GM12878 (cell line): ENCODE measurements around the gene PIGN. TPM values are rescaled to one million over a fixed set of nuclear protein-coding genes. Genes with fewer than 3 reads are reported as not detected.

Experiments
- ATAC-seq: fragments of 200-7000 bp; cut with Tn5 transposase; 3 replicates; pipeline ENCODE4 v1.9.1; 2020; ENCODE audit warnings: mild to moderate bottlenecking, moderate library complexity
- BruUV-seq: library from RNA; stranded (reverse); fragments of 400-500 nt; replicated peaks from 2 replicates; lab custom pipeline; 2021; lab: Mats Ljungman, UMichigan
- CTCF ChIA-PET: fragments of 300-600 bp; sonication (Branson Sonifier 250); formaldehyde crosslinking; extraction: SDS; loops from one replicate; lab custom pipeline; 2021; ENCODE audit warnings: inconsistent platforms; lab: Yijun Ruan, JAX
- POLR2A ChIA-PET: fragments of 350-600 bp; formaldehyde crosslinking; extraction: SDS; loops from one replicate; lab custom pipeline; 2021; ENCODE audit warnings: inconsistent platforms; lab: Charles Lee
- RAD21 ChIA-PET: fragments of 300-600 bp; sonication (Branson Sonifier 250); formaldehyde crosslinking; loops from one replicate; lab custom pipeline; 2023; ENCODE audit warnings: antibody characterized with exemption; ENCODE audit not compliant: unreplicated experiment; lab: Charles Lee
- SMC1A ChIA-PET: fragments of 300-600 bp; sonication (Branson Sonifier 250); formaldehyde crosslinking; loops from one replicate; lab custom pipeline; 2023; ENCODE audit not compliant: unreplicated experiment, uncharacterized antibody; lab: Charles Lee
- DNase-seq: peaks from one replicate; pipeline ENCODE4 v3.0.0-alpha.2; 2011; ENCODE audit warnings: low read depth, low spot score
- FAIRE-seq: peaks from 3 replicates; lab custom pipeline; 2011; peaks lifted over from hg19 to GRCh38; lab: Jason Lieb, UNC
- H2AFZ ChIP-seq: 2 replicates; pipeline ENCODE4 v1.6.0; 2011; ENCODE audit warnings: low read depth, low read length, control low read depth; ENCODE audit not compliant: control insufficient read depth
- H3K27ac ChIP-seq: 2 replicates; pipeline ENCODE4 v1.5.1; 2011; ENCODE audit warnings: control low read depth; ENCODE audit not compliant: control insufficient read depth, insufficient read depth
- H3K27me3 ChIP-seq, 2 experiments: replicated peaks in 1 of 2; 2 replicates each; pipeline versions ENCODE4 v1.6.0 to v1.6.1; 2011; ENCODE audit warnings: low read length in 1 of 2; ENCODE audit not compliant: control insufficient read depth in 2 of 2, insufficient read depth in 2 of 2
- H3K36me3 ChIP-seq, 2 experiments: 2 replicates each; pipeline ENCODE4 v1.5.1; 2011; ENCODE audit warnings: low read length in 1 of 2; ENCODE audit not compliant: control insufficient read depth in 2 of 2, insufficient read depth in 2 of 2
- H3K4me1 ChIP-seq: 2 replicates; pipeline ENCODE4 v1.6.1; 2011; ENCODE audit warnings: mild to moderate bottlenecking, low read length, moderate library complexity, mixed read lengths; ENCODE audit not compliant: control insufficient read depth, insufficient read depth
- H3K4me2 ChIP-seq: 2 replicates; pipeline ENCODE4 v1.6.0; 2011; ENCODE audit warnings: control low read depth; ENCODE audit not compliant: control insufficient read depth, insufficient read depth
- H3K4me3 ChIP-seq: fragments of 200-600 bp; sonication (generic); 2 replicates; pipeline ENCODE4 v1.5.1; 2016
- H3K79me2 ChIP-seq: 2 replicates; pipeline ENCODE4 v1.6.0; 2011; ENCODE audit warnings: low read length; ENCODE audit not compliant: control insufficient read depth, insufficient read depth
- H3K9ac ChIP-seq: 2 replicates; pipeline ENCODE4 v1.8.0; 2011; ENCODE audit warnings: low read length, control low read depth, mixed read lengths; ENCODE audit not compliant: control insufficient read depth, insufficient read depth
- H3K9me3 ChIP-seq: replicated peaks from 3 replicates; pipeline ENCODE4 v1.5.1; 2011; ENCODE audit warnings: mild to moderate bottlenecking, low read length; ENCODE audit not compliant: control insufficient read depth, insufficient read depth
- H4K20me1 ChIP-seq: 2 replicates; pipeline ENCODE4 v1.6.0; 2011; ENCODE audit not compliant: control insufficient read depth, insufficient read depth
- FOXK2 ChIP-seq: fragments of 450-650 bp; IDR thresholded peaks from 2 replicates; pipeline ENCODE4 v1.6.1; 2017; ENCODE audit warnings: mild to moderate bottlenecking, moderate library complexity
- HDGF ChIP-seq: fragments of 450-650 bp; IDR thresholded peaks from 2 replicates; pipeline ENCODE4 v1.6.1; 2016; ENCODE audit warnings: antibody characterized with exemption
- NFIC ChIP-seq: IDR thresholded peaks from 2 replicates; pipeline ENCODE4 v1.6.1; 2012; ENCODE audit warnings: low read depth, mild to moderate bottlenecking, inconsistent platforms, low read length, moderate library complexity
- NR2F1 ChIP-seq: fragments of 450-650 bp; conservative IDR thresholded peaks from 2 replicates; pipeline ENCODE4 v1.6.1; 2017; ENCODE audit warnings: mild to moderate bottlenecking
- PML ChIP-seq: IDR thresholded peaks from 2 replicates; pipeline ENCODE4 v1.6.1; 2012; ENCODE audit warnings: low read length, inconsistent platforms
- SKIL ChIP-seq: fragments of 450-650 bp; IDR thresholded peaks from 2 replicates; pipeline ENCODE4 v1.6.1; 2017; ENCODE audit warnings: mild to moderate bottlenecking, low read depth, inconsistent platforms; ENCODE audit not compliant: poor library complexity, severe bottlenecking
- STAT1 ChIP-seq: fragments of 450-650 bp; conservative IDR thresholded peaks from 2 replicates; pipeline ENCODE4 v1.6.1; 2014; ENCODE audit warnings: antibody characterized with exemption, mild to moderate bottlenecking
- STAT3 ChIP-seq: IDR thresholded peaks from 2 replicates; pipeline ENCODE4 v1.6.1; 2011; ENCODE audit warnings: low read depth, low read length, improper control_type of control experiment
- WRNIP1 ChIP-seq: IDR thresholded peaks from 2 replicates; pipeline ENCODE4 v1.6.1; 2011; ENCODE audit warnings: low read depth, low read length, improper control_type of control experiment, borderline replicate concordance
- ZNF622 ChIP-seq: fragments of 450-650 bp; IDR thresholded peaks from 2 replicates; pipeline ENCODE4 v1.6.1; 2017; ENCODE audit warnings: mild to moderate bottlenecking, inconsistent platforms
- ZNF687 ChIP-seq: fragments of 450-650 bp; IDR thresholded peaks from 2 replicates; pipeline ENCODE4 v1.6.1; 2017; ENCODE audit warnings: mild to moderate bottlenecking, moderate library complexity
- ZSCAN29 ChIP-seq: fragments of 450-650 bp; IDR thresholded peaks from 2 replicates; pipeline ENCODE4 v1.6.1; 2017; ENCODE audit warnings: mild to moderate bottlenecking, moderate library complexity
- WGBS: methylation state at CpG from one replicate; pipeline ENCODE4 v1.1.6; 2016; ENCODE audit warnings: low lambda C conversion rate; ENCODE audit not compliant: insufficient replicate concordance, insufficient coverage; ENCODE audit errors: missing lambda C conversion rate; 5-methylcytosine and 5-hydroxymethylcytosine counted together
- in situ Hi-C: fragments of 300-500 bp; cut with MboI; formaldehyde crosslinking; loops from 9 replicates; pipeline ENCODE4 v1.14.3; 2018; ENCODE audit warnings: mixed read lengths
- intact Hi-C: fragments of 100-400 bp; cut with micrococcal nuclease; formaldehyde crosslinking; loops from one replicate; pipeline ENCODE4 v1.14.2; 2022; ENCODE audit not compliant: unreplicated experiment
- polyA plus RNA-seq, 11 experiments: library from polyadenylated mRNA; depleted of rRNA in 4 of 11; unstranded in 6 of 11; stranded (reverse) in 5 of 11; fragments of >200 nt; fragmentation: Nextera tagmentation in 4 of 11; fragmentation: Illumina TruSeq in 1 of 11; extraction: Ambion mirVana in 4 of 11; extraction: Trizol in 1 of 11; gene quantifications; 1 replicate in 1 of 11; 2 replicates in 10 of 11; pipeline versions ENCODE4 v1.2.1 to v1.2.3, GENCODE V29; 2011 to 2016; ENCODE audit warnings: inconsistent platforms in 2 of 11, missing spikeins in 2 of 11, low read depth in 1 of 11
- total RNA-seq, 4 experiments: library from RNA; depleted of rRNA in 3 of 4; stranded (reverse); fragments of >200 nt in 3 of 4; fragmentation: Illumina TruSeq in 1 of 4; extraction: Trizol in 1 of 4; gene quantifications; 2 replicates each; pipeline versions ENCODE4 v1.2.1 to v1.2.3, GENCODE V29; 2013 to 2021
- TF ChIP-seq, protein P1 (sequence below): IDR thresholded peaks from 2 replicates; pipeline ENCODE4 v1.6.1; 2012; ENCODE audit warnings: low read length, inconsistent platforms
- TF ChIP-seq, protein P2 (sequence below): fragments of 150-350 bp; IDR thresholded peaks from 2 replicates; pipeline ENCODE4 v1.6.1; 2016; ENCODE audit warnings: low read depth, low read length

Gene PIGN
- total and polyA plus RNA-seq, 10 of the 15 experiments (the other 5 are each of a cell fraction or from before 2014, with no cell fraction given), result 6.9 to 25.4 (median 18.7) TPM

DNA sequence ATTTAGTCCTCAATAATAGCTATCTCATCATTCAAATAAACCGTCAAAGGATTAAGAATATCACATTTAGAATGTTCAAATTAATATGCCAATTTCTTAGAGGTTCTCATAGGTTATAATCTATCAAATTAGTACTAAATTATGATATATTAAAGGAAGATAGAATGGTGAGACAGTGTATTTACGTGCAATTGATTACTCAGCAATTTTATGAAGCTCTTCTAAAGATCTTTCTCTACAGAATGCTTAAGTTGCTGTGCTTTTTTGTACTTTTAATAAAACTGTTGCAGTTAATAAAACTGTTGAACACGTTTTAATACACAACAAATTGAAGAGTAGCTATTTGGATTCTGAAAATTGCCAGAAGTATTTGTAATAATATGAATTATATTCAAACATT is 39.2 kb upstream of the PIGN start (continued):
- TF ChIP-seq NFIC, result no peak
- no peak for TF ChIP-seq PML
- no peak for TF ChIP-seq WRNIP1
- TF ChIP-seq STAT3, result no peak
- TF ChIP-seq ZNF622, result no peak
- no peak for TF ChIP-seq FOXK2

DNA sequence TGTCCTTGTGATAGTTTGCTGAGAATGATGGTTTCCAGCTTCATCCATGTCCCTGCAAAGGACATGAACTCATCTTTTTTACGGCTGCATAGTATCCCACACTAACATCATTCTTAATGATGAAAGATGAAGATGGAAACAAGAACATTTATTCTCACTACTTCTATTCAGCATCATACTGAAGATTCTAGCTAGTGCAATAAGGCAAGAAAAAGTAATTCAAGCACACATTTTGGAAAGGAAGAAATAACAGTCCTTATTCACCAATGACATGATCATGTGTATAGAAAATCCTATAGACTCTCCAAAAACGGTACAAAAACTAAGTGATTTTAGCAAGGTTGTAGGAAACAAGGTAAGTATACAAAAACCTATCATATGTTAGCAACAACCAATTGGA is 37.4 kb upstream of the PIGN start:
- ATAC-seq (no peak), FAIRE-seq (no peak), DNase-seq (no peak)
- H3K4me3 ChIP-seq, result no peak overlapping the region
- BruUV-seq, result no TSS peak
- H3K27ac ChIP-seq, result no peak overlapping the region
- H2AFZ ChIP-seq, result no peak overlapping the region
- H3K9ac ChIP-seq, result no peak overlapping the region
- H3K36me3 ChIP-seq, result peaks cover 3 to 21% of the 10 kb centered on the region in 2 experiments; a peak in 3 of 4 replicates
- ChIA-PET CTCF (interaction anchor here (1.0 kb wide), 1 partner anchor 25 kb away, joined by 3 read pairs; no protein-coding TSS in a partner anchor), RAD21 (no interaction called here), SMC1A (no interaction called here), POLR2A (no interaction called here)
- no peaks in the 10 kb centered on the region for H4K20me1 ChIP-seq
- H3K4me2 ChIP-seq, result no peak overlapping the region
- 97% methylated on average over 2 of the region's 2 CpGs for WGBS
- H3K79me2 ChIP-seq, result peaks cover 4% of the 10 kb centered on the region; the same call in 1 of the 2 replicates
- intact Hi-C loops (no loop called here), in situ Hi-C loops (no loop called here)
- no peaks in the 10 kb centered on the region for H3K27me3 ChIP-seq
- H3K4me1 ChIP-seq, result no peaks in the 10 kb centered on the region
- H3K9me3 ChIP-seq, result peaks cover 5% of the 10 kb centered on the region
- TF ChIP-seq ZSCAN29 (no peak), SKIL (no peak), ZNF687 (no peak), HDGF (no peak), STAT1 (no peak), PML (no peak), NR2F1 (no peak)
- TF ChIP-seq, protein P1, sequence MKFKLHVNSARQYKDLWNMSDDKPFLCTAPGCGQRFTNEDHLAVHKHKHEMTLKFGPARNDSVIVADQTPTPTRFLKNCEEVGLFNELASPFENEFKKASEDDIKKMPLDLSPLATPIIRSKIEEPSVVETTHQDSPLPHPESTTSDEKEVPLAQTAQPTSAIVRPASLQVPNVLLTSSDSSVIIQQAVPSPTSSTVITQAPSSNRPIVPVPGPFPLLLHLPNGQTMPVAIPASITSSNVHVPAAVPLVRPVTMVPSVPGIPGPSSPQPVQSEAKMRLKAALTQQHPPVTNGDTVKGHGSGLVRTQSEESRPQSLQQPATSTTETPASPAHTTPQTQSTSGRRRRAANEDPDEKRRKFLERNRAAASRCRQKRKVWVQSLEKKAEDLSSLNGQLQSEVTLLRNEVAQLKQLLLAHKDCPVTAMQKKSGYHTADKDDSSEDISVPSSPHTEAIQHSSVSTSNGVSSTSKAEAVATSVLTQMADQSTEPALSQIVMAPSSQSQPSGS, result no peak
- TF ChIP-seq, protein P2, sequence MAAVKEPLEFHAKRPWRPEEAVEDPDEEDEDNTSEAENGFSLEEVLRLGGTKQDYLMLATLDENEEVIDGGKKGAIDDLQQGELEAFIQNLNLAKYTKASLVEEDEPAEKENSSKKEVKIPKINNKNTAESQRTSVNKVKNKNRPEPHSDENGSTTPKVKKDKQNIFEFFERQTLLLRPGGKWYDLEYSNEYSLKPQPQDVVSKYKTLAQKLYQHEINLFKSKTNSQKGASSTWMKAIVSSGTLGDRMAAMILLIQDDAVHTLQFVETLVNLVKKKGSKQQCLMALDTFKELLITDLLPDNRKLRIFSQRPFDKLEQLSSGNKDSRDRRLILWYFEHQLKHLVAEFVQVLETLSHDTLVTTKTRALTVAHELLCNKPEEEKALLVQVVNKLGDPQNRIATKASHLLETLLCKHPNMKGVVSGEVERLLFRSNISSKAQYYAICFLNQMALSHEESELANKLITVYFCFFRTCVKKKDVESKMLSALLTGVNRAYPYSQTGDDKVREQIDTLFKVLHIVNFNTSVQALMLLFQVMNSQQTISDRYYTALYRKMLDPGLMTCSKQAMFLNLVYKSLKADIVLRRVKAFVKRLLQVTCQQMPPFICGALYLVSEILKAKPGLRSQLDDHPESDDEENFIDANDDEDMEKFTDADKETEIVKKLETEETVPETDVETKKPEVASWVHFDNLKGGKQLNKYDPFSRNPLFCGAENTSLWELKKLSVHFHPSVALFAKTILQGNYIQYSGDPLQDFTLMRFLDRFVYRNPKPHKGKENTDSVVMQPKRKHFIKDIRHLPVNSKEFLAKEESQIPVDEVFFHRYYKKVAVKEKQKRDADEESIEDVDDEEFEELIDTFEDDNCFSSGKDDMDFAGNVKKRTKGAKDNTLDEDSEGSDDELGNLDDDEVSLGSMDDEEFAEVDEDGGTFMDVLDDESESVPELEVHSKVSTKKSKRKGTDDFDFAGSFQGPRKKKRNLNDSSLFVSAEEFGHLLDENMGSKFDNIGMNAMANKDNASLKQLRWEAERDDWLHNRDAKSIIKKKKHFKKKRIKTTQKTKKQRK, result no peak
